Mucosa of gallbladder (tissue), 1 donor: ENCODE measurements around the gene PRMT3. TPM values are rescaled to one million over a fixed set of nuclear protein-coding genes. Genes with fewer than 3 reads are reported as not detected.
"Not testable (repeated sequence)": the region's sequence is repeated elsewhere in the genome, so short reads cannot be mapped to it uniquely, and the experiment has no call there.

Experiments
- DNase-seq: peaks from one replicate; pipeline ENCODE4 v3.0.0-alpha.2; 2020; ENCODE audit warnings: low spot score
- total RNA-seq: library from RNA; stranded (reverse); gene quantifications from one replicate; pipeline ENCODE4 v1.2.1, GENCODE V29; 2021
- donor health status: DM: no; HTN: no; CAD: no.

The PRMT3 gene
- total RNA-seq, 1 donor from 2014 or later, result 9.8 TPM

GRCh38 chr11:20374741-20375300 lies 12.7 kb upstream of the PRMT3 start:
- no peak for DNase-seq

- DNase-seq, result no peak
These were observed 11.3 kb upstream of the PRMT3 start for GRCh38 chr11:20376162-20376730.

- DNase-seq, result not testable (repeated sequence)
These were observed 1.5 kb upstream of the PRMT3 start for GRCh38 chr11:20385996-20386395.

- no peak for DNase-seq
These were observed 860 bp downstream of the PRMT3 start for GRCh38 chr11:20388096-20389055.

GRCh38 chr11:20397281-20397680 lies 9.8 kb downstream of the PRMT3 start:
- DNase-seq, result no peak

- no peak for DNase-seq
These were observed 12.0 kb downstream of the PRMT3 start for GRCh38 chr11:20399498-20399897.

GRCh38 chr11:20403059-20403458 lies 15.5 kb downstream of the PRMT3 start:
- no peak for DNase-seq

- DNase-seq, result no peak
These were observed 19.0 kb downstream of the PRMT3 start for GRCh38 chr11:20406484-20406883.

- no peak for DNase-seq
These were observed 19.8 kb downstream of the PRMT3 start for GRCh38 chr11:20407344-20407743.

- DNase-seq, result no peak
These were observed 27.9 kb downstream of the PRMT3 start for GRCh38 chr11:20415432-20415831.

GRCh38 chr11:20417771-20418170 lies 30.3 kb downstream of the PRMT3 start:
- no peak for DNase-seq

GRCh38 chr11:20421946-20422345 lies 34.4 kb downstream of the PRMT3 start:
- DNase-seq, result no peak

- DNase-seq, result no peak
These were observed 41.7 kb downstream of the PRMT3 start for GRCh38 chr11:20429216-20429615.

GRCh38 chr11:20438637-20439036 lies 51.1 kb downstream of the PRMT3 start:
- no peak for DNase-seq

- no peak for DNase-seq
These were observed 56.1 kb downstream of the PRMT3 start for GRCh38 chr11:20443596-20443995.

GRCh38 chr11:20444535-20444934 lies 57.0 kb downstream of the PRMT3 start:
- no peak for DNase-seq

GRCh38 chr11:20448834-20449233 lies 61.3 kb downstream of the PRMT3 start:
- no peak for DNase-seq

GRCh38 chr11:20450829-20451228 lies 63.3 kb downstream of the PRMT3 start:
- no peak for DNase-seq

- no peak for DNase-seq
These were observed 64.1 kb downstream of the PRMT3 start for GRCh38 chr11:20451568-20451967.

- DNase-seq, result no peak
These were observed 65.1 kb downstream of the PRMT3 start for GRCh38 chr11:20452585-20452984.

GRCh38 chr11:20453657-20454316 lies 66.3 kb downstream of the PRMT3 start:
- no peak for DNase-seq
